Panc1 (cell line): ENCODE measurements around the gene SIRT7.

Experiments
- POLR2AphosphoS5 ChIP-seq: IDR thresholded peaks from 2 replicates; pipeline ENCODE4 v1.6.1; 2012; ENCODE audit warnings: mild to moderate bottlenecking, low read depth, low read length, moderate library complexity
- TCF7L2 ChIP-seq: IDR thresholded peaks from 2 replicates; pipeline ENCODE4 v1.6.1; 2011; ENCODE audit warnings: mild to moderate bottlenecking, low read depth, low read length, inconsistent platforms
- TF ChIP-seq, protein P1 (sequence below): fragments of 450-650 bp; IDR thresholded peaks from 2 replicates; pipeline ENCODE4 v1.5.1; 2017; ENCODE audit warnings: mild to moderate bottlenecking
- TF ChIP-seq, protein P2 (sequence below), 2 experiments: IDR thresholded peaks; 2 replicates each; pipeline ENCODE4 v1.6.1; 2011 to 2012; ENCODE audit warnings: low read depth in 2 of 2, control low read depth in 1 of 2, low read length in 1 of 2, mild to moderate bottlenecking in 1 of 2, moderate library complexity in 1 of 2; ENCODE audit not compliant: insufficient read depth in 1 of 2

DNA sequence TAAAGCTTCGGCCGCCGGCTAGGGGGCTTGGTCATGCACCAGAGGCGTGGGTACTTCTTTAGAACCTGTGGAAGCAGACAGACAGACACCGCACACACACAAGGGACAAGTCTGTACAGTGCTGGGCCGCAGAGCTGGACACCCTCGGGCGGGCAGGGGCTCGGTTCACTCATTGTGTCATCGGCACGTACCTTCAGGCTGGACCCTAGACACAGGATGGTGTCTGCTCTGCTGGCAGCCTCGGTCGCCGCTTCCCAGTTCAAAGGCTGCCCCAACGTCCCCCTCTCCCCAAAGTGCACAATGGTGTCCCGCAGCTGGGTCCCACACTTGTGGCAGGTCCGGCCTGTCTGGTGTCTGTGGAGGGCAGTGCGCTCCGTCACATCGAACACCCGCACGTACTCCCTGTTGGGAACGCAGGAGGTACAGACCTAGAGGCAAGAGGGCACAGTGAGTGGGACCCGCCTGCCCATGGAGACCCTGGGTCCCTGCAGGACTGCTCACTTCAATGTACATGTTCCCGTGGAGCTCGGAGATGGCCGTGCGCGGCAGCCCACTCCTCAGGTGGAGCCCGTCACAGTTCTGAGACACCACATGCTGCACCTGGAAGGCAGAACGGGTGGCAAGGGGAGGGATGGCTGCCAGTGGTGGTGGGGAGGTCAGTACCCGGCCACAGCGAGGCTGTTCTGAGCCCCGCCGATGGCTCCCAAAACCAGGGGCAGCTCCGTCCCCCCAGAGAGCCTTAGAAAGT lies 3.7 kb downstream of the SIRT7 start:
- TF ChIP-seq, protein P1, sequence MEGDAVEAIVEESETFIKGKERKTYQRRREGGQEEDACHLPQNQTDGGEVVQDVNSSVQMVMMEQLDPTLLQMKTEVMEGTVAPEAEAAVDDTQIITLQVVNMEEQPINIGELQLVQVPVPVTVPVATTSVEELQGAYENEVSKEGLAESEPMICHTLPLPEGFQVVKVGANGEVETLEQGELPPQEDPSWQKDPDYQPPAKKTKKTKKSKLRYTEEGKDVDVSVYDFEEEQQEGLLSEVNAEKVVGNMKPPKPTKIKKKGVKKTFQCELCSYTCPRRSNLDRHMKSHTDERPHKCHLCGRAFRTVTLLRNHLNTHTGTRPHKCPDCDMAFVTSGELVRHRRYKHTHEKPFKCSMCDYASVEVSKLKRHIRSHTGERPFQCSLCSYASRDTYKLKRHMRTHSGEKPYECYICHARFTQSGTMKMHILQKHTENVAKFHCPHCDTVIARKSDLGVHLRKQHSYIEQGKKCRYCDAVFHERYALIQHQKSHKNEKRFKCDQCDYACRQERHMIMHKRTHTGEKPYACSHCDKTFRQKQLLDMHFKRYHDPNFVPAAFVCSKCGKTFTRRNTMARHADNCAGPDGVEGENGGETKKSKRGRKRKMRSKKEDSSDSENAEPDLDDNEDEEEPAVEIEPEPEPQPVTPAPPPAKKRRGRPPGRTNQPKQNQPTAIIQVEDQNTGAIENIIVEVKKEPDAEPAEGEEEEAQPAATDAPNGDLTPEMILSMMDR: no peak
- TF ChIP-seq TCF7L2 (no peak), POLR2AphosphoS5 (no peak)
- TF ChIP-seq, protein P2, sequence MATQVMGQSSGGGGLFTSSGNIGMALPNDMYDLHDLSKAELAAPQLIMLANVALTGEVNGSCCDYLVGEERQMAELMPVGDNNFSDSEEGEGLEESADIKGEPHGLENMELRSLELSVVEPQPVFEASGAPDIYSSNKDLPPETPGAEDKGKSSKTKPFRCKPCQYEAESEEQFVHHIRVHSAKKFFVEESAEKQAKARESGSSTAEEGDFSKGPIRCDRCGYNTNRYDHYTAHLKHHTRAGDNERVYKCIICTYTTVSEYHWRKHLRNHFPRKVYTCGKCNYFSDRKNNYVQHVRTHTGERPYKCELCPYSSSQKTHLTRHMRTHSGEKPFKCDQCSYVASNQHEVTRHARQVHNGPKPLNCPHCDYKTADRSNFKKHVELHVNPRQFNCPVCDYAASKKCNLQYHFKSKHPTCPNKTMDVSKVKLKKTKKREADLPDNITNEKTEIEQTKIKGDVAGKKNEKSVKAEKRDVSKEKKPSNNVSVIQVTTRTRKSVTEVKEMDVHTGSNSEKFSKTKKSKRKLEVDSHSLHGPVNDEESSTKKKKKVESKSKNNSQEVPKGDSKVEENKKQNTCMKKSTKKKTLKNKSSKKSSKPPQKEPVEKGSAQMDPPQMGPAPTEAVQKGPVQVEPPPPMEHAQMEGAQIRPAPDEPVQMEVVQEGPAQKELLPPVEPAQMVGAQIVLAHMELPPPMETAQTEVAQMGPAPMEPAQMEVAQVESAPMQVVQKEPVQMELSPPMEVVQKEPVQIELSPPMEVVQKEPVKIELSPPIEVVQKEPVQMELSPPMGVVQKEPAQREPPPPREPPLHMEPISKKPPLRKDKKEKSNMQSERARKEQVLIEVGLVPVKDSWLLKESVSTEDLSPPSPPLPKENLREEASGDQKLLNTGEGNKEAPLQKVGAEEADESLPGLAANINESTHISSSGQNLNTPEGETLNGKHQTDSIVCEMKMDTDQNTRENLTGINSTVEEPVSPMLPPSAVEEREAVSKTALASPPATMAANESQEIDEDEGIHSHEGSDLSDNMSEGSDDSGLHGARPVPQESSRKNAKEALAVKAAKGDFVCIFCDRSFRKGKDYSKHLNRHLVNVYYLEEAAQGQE (IDR thresholded peaks at IDR 0.05; ENCODE audit: insufficient read depth in 1 of 2, low read depth in 2 of 2, low read length in 1 of 2): no peak
